Liver (tissue), 9 donors: Measurements from ENCODE around the gene LILRA1. TPM values are rescaled to one million over a fixed set of nuclear protein-coding genes. Genes with fewer than 3 reads are reported as not detected.

Experiments used
- DNase-seq: peaks from one replicate; pipeline ENCODE4 v3.0.0-alpha.2; 2017; ENCODE audit warnings: low spot score
- H3K27ac ChIP-seq, 2 donors: one replicate each; pipeline ENCODE4 v1.7.0; 2013; ENCODE audit warnings: inconsistent platforms in 2 of 2, low read length in 2 of 2, control low read depth in 1 of 2, low read depth in 1 of 2, mild to moderate bottlenecking in 1 of 2
- H3K27me3 ChIP-seq, 4 donors: one replicate each; pipeline versions ENCODE4 v1.6.1 to v1.7.0; 2013; ENCODE audit warnings: low read length in 3 of 4, inconsistent platforms in 1 of 4, mild to moderate bottlenecking in 1 of 4, moderate library complexity in 1 of 4; ENCODE audit not compliant: control insufficient read depth in 4 of 4, insufficient read depth in 4 of 4
- H3K36me3 ChIP-seq, 4 donors: one replicate each; pipeline versions ENCODE4 v1.6.1 to v1.7.0; 2013; ENCODE audit warnings: low read length in 3 of 4, mild to moderate bottlenecking in 3 of 4, low read depth in 1 of 4, moderate library complexity in 1 of 4; ENCODE audit not compliant: control insufficient read depth in 4 of 4, insufficient read depth in 3 of 4
- H3K4me1 ChIP-seq, 4 donors: one replicate each; pipeline versions ENCODE4 v1.6.1 to v1.7.0; 2013; ENCODE audit warnings: low read length in 3 of 4, mild to moderate bottlenecking in 3 of 4, moderate library complexity in 1 of 4; ENCODE audit not compliant: control insufficient read depth in 4 of 4, insufficient read depth in 4 of 4
- H3K4me3 ChIP-seq, 3 donors: one replicate each; pipeline versions ENCODE4 v1.6.1 to v1.7.0; 2013; ENCODE audit warnings: low read length in 3 of 3, control low read depth in 1 of 3, low read depth in 1 of 3, mild to moderate bottlenecking in 1 of 3
- H3K9ac ChIP-seq, 2 donors: one replicate each; pipeline ENCODE4 v1.7.0; 2013; ENCODE audit warnings: low read length in 2 of 2, mild to moderate bottlenecking in 2 of 2, moderate library complexity in 2 of 2, control low read depth in 1 of 2, low read depth in 1 of 2
- H3K9me3 ChIP-seq, 4 donors: one replicate each; pipeline versions ENCODE4 v1.6.1 to v1.7.0; 2013; ENCODE audit warnings: low read length in 3 of 4; ENCODE audit not compliant: control insufficient read depth in 4 of 4
- ATF3 ChIP-seq: IDR thresholded peaks from 2 replicates; pipeline ENCODE4 v1.6.1; 2016; ENCODE audit warnings: antibody characterized with exemption
- CTCF ChIP-seq: fragments of 150-350 bp; IDR thresholded peaks from 2 replicates; pipeline ENCODE4 v1.5.1; 2017; ENCODE audit warnings: improper control_type of control experiment, low read depth, low read length; ENCODE audit not compliant: missing input control
- EGR1 ChIP-seq, 2 donors: IDR thresholded peaks; 2 replicates each; pipeline ENCODE4 v1.6.1; 2016 to 2018; ENCODE audit warnings: antibody characterized with exemption in 2 of 2, low read depth in 2 of 2
- FOXA1 ChIP-seq: IDR thresholded peaks from 2 replicates; pipeline ENCODE4 v1.6.1; 2016; ENCODE audit warnings: antibody characterized with exemption
- FOXA2 ChIP-seq: IDR thresholded peaks from 2 replicates; pipeline ENCODE4 v1.6.1; 2016; ENCODE audit warnings: antibody characterized with exemption
- GABPA ChIP-seq, 2 donors: IDR thresholded peaks in 1 of 2; conservative IDR thresholded peaks in 1 of 2; 2 replicates each; pipeline ENCODE4 v1.6.1; 2016; ENCODE audit warnings: antibody characterized with exemption in 2 of 2, mild to moderate bottlenecking in 1 of 2, moderate library complexity in 1 of 2
- HNF4A ChIP-seq, 2 donors: conservative IDR thresholded peaks; 2 replicates each; pipeline ENCODE4 v1.6.1; 2016; ENCODE audit warnings: antibody characterized with exemption in 2 of 2, mild to moderate bottlenecking in 2 of 2
- HNF4G ChIP-seq: IDR thresholded peaks from 2 replicates; pipeline ENCODE4 v1.6.1; 2016; ENCODE audit warnings: antibody characterized with exemption
- JUND ChIP-seq, 2 donors: IDR thresholded peaks; 2 replicates each; pipeline ENCODE4 v1.6.1; 2016; ENCODE audit warnings: antibody characterized with exemption in 2 of 2
- MAX ChIP-seq: IDR thresholded peaks from 2 replicates; pipeline ENCODE4 v1.6.1; 2016; ENCODE audit warnings: antibody characterized with exemption
- NR2F2 ChIP-seq: IDR thresholded peaks from 2 replicates; pipeline ENCODE4 v1.6.1; 2016; ENCODE audit warnings: antibody characterized with exemption
- RAD21 ChIP-seq, 2 donors: IDR thresholded peaks; 2 replicates each; pipeline ENCODE4 v1.6.1; 2016; ENCODE audit warnings: antibody characterized with exemption in 2 of 2, mild to moderate bottlenecking in 2 of 2
- REST ChIP-seq: IDR thresholded peaks from 2 replicates; pipeline ENCODE4 v1.6.1; 2016; ENCODE audit warnings: antibody characterized with exemption, mild to moderate bottlenecking
- RXRA ChIP-seq, 2 donors: IDR thresholded peaks; 2 replicates each; pipeline ENCODE4 v1.6.1; 2017 to 2018; ENCODE audit warnings: antibody characterized with exemption in 2 of 2, mild to moderate bottlenecking in 1 of 2
- SP1 ChIP-seq: IDR thresholded peaks from 2 replicates; pipeline ENCODE4 v1.6.1; 2018; ENCODE audit warnings: antibody characterized with exemption, mild to moderate bottlenecking
- TAF1 ChIP-seq: conservative IDR thresholded peaks from 2 replicates; pipeline ENCODE4 v1.6.1; 2016; ENCODE audit warnings: antibody characterized with exemption, mild to moderate bottlenecking
- YY1 ChIP-seq: IDR thresholded peaks from 2 replicates; pipeline ENCODE4 v1.6.1; 2016; ENCODE audit warnings: antibody characterized with exemption, mild to moderate bottlenecking
- WGBS: extraction: QIAGEN DNeasy Blood & Tissue Kit; methylation state at CpG from one replicate; pipeline ENCODE4 v1.1.7; 2013; 5-methylcytosine and 5-hydroxymethylcytosine counted together
- polyA plus RNA-seq, 2 donors: library from polyadenylated mRNA; stranded (reverse) in 1 of 2; unstranded in 1 of 2; fragments of 200-250 nt in 1 of 2; fragments of >200 nt in 1 of 2; fragmentation: Nextera tagmentation in 1 of 2; extraction: Ambion mirVana in 1 of 2; gene quantifications; one replicate each; pipeline versions ENCODE4 v1.2.1 to v1.2.3, GENCODE V29; 2013 to 2015
- total RNA-seq, 2 donors: library from RNA; depleted of rRNA; stranded (reverse); fragments of >200 nt; gene quantifications; one replicate each; pipeline ENCODE4 v1.2.3, GENCODE V29; 2014
- donor health status: healthy.
- donor health status: healthy.
- donor health status: healthy.
- donor health status: healthy.
- donor health status: healthy.

The LILRA1 gene
- total and polyA plus RNA-seq, 4 donors, result 0.43 to 2.1 (median 1.2) TPM

- no peak for DNase-seq
- H3K4me1 ChIP-seq, result no peaks in the 10 kb centered on the region
- no peak overlapping the region for H3K9ac ChIP-seq
- no peak overlapping the region for H3K27ac ChIP-seq
- H3K36me3 ChIP-seq, result no peaks in the 10 kb centered on the region
- peaks cover 0 to 2% (median 0%) of the 10 kb centered on the region in 4 donors for H3K9me3 ChIP-seq
- 48% methylated on average over 4 of the region's 4 CpGs for WGBS
- no peak overlapping the region for H3K4me3 ChIP-seq
- H3K27me3 ChIP-seq, result no peaks in the 10 kb centered on the region
- TF ChIP-seq REST (no peak), MAX (no peak), TAF1 (no peak), FOXA1 (no peak), FOXA2 (no peak), JUND (IDR thresholded peaks at IDR 0.05) (no peak), HNF4G (no peak), YY1 (no peak), EGR1 (IDR thresholded peaks at IDR 0.05; ENCODE audit: low read depth in 2 of 2) (no peak), SP1 (no peak), RXRA (IDR thresholded peaks at IDR 0.05) (no peak), RAD21 (IDR thresholded peaks at IDR 0.05) (no peak), HNF4A (conservative IDR thresholded peaks at IDR 0.05) (no peak), GABPA (IDR thresholded peaks at IDR 0.05 in 1 of 2, conservative IDR thresholded peaks at IDR 0.05 in 1 of 2) (no peak), CTCF (no peak), NR2F2 (no peak), ATF3 (no peak)
These were observed 12.8 kb downstream of the LILRA1 start for GRCh38 chr19:54606230-54606629.

- H3K9ac ChIP-seq, result no peak overlapping the region
- peaks cover 0 to 5% (median 0%) of the 10 kb centered on the region in 4 donors for H3K9me3 ChIP-seq
- no peak overlapping the region for H3K27ac ChIP-seq
- WGBS, result 66% methylated on average over 16 of the region's 16 CpGs
- H3K4me1 ChIP-seq, result no peaks in the 10 kb centered on the region
- no peaks in the 10 kb centered on the region for H3K27me3 ChIP-seq
- H3K36me3 ChIP-seq, result no peaks in the 10 kb centered on the region
- H3K4me3 ChIP-seq, result no peak overlapping the region
- no peak for DNase-seq
- TF ChIP-seq ATF3, result no peak
- TF ChIP-seq GABPA (IDR thresholded peaks at IDR 0.05 in 1 of 2, conservative IDR thresholded peaks at IDR 0.05 in 1 of 2), result no peak
- no peak for TF ChIP-seq TAF1
- no peak for TF ChIP-seq EGR1 (IDR thresholded peaks at IDR 0.05; ENCODE audit: low read depth in 2 of 2)
- TF ChIP-seq RXRA (IDR thresholded peaks at IDR 0.05), result no peak
- TF ChIP-seq HNF4G, result no peak
- TF ChIP-seq MAX, result no peak
- no peak for TF ChIP-seq YY1
- TF ChIP-seq NR2F2, result no peak
- no peak for TF ChIP-seq REST
- TF ChIP-seq FOXA1, result no peak
- TF ChIP-seq RAD21 (IDR thresholded peaks at IDR 0.05), result no peak
- no peak for TF ChIP-seq CTCF
These were observed 13.7 kb downstream of the LILRA1 start for GRCh38 chr19:54606891-54607784.
